Right lobe of liver (tissue), 4 donors: ENCODE data around the gene SUCO.

Experiments used
- CTCF ChIP-seq, 4 donors: fragments of 200-600 bp in 3 of 4; fragments of 450-650 bp in 1 of 4; IDR thresholded peaks; one replicate each; pipeline versions ENCODE4 v1.5.1 to v1.8.0; 2016 to 2022; ENCODE audit warnings: antibody characterized with exemption in 4 of 4, mild to moderate bottlenecking in 2 of 4
- POLR2A ChIP-seq: fragments of 450-650 bp; IDR thresholded peaks from one replicate; pipeline ENCODE4 v1.6.1; 2017; ENCODE audit warnings: antibody characterized with exemption, mild to moderate bottlenecking
- donor health status: DM: no; HTN: no; CAD: no.
- donor health status: DM: no; HTN: no; CAD: no.
- donor health status: DM: no; HTN: yes; CAD: no.

- TF ChIP-seq POLR2A (no peak), CTCF (IDR thresholded peaks at IDR 0.05) (no peak)
Measured at GRCh38 chr1:172638885-172639831, 106.2 kb downstream of the SUCO start.
